Measurements from ENCODE around the gene GABBR2.

GABBR2 gene

GRCh38 chr9:98732801-98733200 is 24.1 kb upstream of the GABBR2 start:
- TF ChIP-seq CTCF (conservative IDR thresholded peaks at IDR 0.05; ENCODE audit: control insufficient read depth, insufficient read depth, low read depth, low read length): no peak
- no peak for DNase-seq (ENCODE audit: low read depth)

GRCh38 chr9:98732091-98732490 is 23.4 kb upstream of the GABBR2 start:
- H3K4me3 ChIP-seq (ENCODE audit: control insufficient read depth, low read depth, low read length): no peak overlapping the region
- no peak for TF ChIP-seq CTCF (conservative IDR thresholded peaks at IDR 0.05; ENCODE audit: control insufficient read depth, insufficient read depth, low read depth, low read length)
- no peak for DNase-seq (ENCODE audit: low read depth)

More at GRCh38 chr9:98732801-98733200, 24.1 kb upstream of the GABBR2 start:
- H3K4me3 ChIP-seq (ENCODE audit: control insufficient read depth, low read depth, low read length): no peak overlapping the region

GRCh38 chr9:98730871-98731270 is 22.1 kb upstream of the GABBR2 start:
- no peak overlapping the region for H3K4me3 ChIP-seq (ENCODE audit: control insufficient read depth, low read depth, low read length)
- DNase-seq (ENCODE audit: low read depth): no peak
- no peak for TF ChIP-seq CTCF (conservative IDR thresholded peaks at IDR 0.05; ENCODE audit: control insufficient read depth, insufficient read depth, low read depth, low read length)

GRCh38 chr9:98728500-98728899 is 19.8 kb upstream of the GABBR2 start:
- no peak for TF ChIP-seq CTCF (conservative IDR thresholded peaks at IDR 0.05; ENCODE audit: control insufficient read depth, insufficient read depth, low read depth, low read length)
- no peak for DNase-seq (ENCODE audit: low read depth)
- no peak overlapping the region for H3K4me3 ChIP-seq (ENCODE audit: control insufficient read depth, low read depth, low read length)

- DNase-seq (ENCODE audit: low read depth): no peak
- TF ChIP-seq CTCF (conservative IDR thresholded peaks at IDR 0.05; ENCODE audit: control insufficient read depth, insufficient read depth, low read depth, low read length): no peak
- H3K4me3 ChIP-seq (ENCODE audit: control insufficient read depth, low read depth, low read length): no peak overlapping the region
These were observed 18.7 kb upstream of the GABBR2 start for GRCh38 chr9:98727428-98727827.

- peak; percentile 64 for DNase-seq (ENCODE audit: low read depth)
- no peak overlapping the region for H3K4me3 ChIP-seq (ENCODE audit: control insufficient read depth, low read depth, low read length)
- TF ChIP-seq CTCF (conservative IDR thresholded peaks at IDR 0.05; ENCODE audit: control insufficient read depth, insufficient read depth, low read depth, low read length): no peak
These were observed 18.0 kb upstream of the GABBR2 start for GRCh38 chr9:98726735-98727134.

Measured in fibroblast of mammary gland (primary cell).